NCI-H1092 treated with DMSO at 0.1 percent for 48 hours (cell line): Measurements from ENCODE around the gene WSCD1.
A peak's percentile ranks its signal among the peaks of the same experiment; 100 is the strongest.

Experiments
- DNase-seq: peaks from one replicate; lab custom pipeline; 2025; lab: John Stamatoyannopoulos, UW

The WSCD1 gene

DNA sequence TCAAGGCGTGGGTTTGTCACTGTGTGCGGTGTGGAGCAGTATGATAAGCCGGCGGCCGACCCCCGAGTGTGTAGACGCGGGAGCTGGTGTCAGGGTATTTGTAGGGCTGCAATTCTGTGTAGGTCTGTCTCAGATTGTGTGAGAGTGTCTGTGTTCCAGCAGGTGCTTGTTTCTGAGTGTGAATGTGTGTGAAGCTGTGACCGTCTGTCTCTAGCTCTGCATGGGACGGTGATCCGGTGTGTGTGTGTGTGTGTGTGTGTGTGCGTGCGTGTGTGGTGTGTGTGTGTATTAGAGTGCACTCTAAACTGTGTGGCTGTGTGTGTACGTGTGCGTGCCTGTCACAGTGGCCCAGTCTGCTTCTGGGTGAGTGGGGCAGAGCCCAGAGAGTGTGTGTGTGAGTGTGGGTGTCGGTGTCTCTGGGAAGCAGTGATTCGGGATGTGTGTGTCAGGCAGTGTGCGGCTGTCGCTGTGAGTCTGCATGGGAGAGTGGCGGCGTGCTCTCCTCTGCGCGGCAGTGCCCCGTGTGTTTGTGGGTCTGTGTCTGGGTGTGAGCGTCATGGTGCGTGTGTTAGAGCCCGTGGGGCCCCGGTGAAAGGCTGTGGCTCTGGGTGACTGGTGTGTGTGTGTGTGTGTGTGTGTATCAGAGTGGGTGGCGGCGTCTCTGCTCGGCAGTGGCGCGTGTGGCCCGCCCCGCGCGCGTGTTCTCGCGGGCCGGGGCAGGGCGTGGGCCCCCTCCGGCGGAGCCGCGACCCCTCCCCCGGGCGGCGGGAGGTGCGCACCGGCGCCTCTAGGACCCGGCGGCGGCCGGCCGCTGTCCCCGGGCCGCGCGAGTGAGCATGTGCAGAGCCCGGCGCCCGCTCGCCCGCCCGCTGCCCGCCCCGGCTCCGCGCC is at the start of gene WSCD1:
Gene WSCD1, plus strand, starts transcription at position 841 of the 891 bp plus-strand sequence. CDS start 10,280 bp downstream, outside the sequence.
- peak; percentile 14 for DNase-seq

DNA sequence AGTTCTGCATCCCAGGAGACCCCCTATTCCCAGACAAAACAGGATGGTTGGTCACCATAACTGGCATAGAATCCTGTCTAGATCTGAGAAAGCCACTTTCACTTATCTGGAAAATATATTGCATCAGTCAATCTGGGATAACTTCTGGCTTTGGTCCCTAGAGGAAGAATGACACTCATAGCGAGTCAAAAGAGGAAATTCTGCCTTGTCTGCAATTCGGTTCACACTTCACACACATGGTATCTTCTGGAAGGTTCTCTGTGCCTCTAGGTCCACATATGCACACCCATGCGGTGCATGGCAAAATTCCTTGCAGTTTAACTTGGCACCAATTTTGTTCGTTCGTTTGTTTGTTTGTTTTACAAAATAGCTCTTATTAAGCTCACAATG is 49.2 kb upstream of the WSCD1 start:
- DNase-seq = no peak

DNA sequence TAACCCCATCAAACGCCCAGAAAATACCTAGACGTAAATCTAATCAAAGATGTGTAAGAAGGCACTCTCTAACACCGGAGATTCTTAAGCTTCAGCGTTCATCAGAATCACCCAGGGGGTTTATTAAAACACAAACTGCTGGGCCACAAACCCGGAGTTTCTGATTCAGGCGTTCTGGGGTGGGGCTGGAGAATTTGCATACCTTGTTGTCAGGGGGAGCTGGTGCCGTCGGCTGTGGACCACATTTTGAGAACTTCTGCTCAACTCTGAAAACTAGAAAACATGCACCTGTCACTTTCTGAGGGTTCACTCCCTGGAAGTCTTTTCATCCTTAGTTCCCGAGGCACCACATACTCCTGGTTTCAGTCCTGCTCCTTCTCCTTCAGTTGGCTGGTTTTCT is 48.6 kb upstream of the WSCD1 start:
- no peak for DNase-seq

DNA sequence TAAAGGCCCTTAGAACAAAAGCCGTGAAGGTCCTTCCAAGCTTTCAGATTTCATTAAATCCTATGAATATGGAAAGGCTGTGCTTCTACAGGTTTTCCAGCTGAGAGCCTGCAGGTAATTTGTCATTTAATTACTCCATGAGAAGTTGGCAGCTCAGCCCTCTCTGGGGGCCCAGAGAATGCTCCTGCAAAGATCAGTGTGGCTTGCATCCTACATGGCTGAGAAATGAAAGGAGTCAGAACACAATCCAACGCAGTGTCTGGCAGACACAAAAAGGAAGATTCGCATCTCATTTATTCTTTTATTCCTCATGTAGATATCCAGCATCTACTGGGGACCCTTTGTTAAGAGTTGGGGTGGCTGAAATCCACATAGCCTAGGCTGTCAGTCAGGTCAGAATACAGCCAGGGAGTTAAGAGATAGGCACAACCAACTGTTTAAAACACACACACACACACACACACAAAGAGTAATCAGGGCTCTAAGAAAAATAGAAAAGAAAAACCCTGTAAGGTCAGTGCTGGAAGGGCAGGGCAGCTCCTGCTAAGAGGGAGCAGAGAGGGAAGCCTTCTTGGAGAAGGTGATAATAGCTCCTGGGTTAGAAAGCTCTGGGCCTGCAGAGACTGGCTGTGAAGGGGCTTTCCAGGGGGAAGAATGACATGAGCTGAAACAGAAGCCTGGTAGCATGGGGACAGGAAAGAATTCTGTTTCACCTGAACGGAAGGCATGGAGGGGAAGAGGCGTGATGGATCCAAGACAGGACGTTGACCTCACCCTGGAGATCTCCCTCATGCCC is 46.9 kb upstream of the WSCD1 start:
- DNase-seq = no peak

DNA sequence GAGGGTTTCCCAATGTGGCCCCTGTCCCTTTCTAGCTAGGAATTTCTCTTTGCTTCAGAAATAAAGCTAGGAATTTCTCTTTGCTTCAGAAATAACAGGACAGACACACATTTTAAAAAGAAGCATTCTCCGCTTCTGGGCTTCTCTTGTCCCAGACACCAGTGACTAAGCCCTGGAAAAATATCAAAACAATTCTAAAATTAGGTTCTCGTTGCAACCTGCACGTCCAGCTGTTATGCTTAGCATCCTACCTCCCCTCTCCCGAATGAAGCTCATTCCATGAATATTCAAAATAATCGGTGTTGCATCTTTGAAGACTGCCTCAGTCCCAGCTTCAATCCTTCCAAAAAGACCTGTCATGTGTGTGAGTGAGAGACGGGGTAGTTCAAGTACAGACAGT is 45.6 kb upstream of the WSCD1 start:
- DNase-seq = no peak

DNA sequence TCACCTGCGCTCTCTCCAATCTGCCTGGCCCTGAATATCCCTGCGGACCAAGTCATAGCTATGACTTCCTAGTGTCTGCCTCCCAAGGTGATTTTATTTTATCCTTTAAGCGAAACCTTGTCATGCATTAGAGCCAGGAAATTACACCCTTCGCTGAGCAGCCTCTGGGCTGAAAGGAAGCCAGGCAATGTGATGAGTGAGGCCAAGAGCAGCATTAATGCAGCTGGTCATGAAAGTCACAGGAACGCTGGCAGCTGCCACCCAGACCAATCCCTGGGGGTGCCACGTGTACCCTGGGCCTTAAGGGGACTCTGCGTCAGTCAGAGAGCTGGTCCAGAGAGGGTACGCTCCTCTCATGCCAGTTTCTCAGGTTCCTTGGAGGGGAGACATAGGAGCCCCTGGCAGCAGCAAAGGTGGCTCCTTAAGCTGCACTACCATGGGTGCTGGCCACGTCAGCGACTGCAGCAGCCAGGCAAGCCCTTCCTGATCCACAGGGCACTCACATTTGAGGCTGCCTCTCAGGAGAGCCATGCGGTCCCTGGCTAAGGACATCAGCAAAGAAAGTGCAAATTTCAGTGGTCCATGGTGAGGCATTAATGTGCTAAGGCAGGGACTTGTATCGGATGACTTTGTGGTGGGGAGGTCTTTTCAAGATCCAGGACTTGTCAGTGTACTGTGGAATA is 42.7 kb upstream of the WSCD1 start:
- DNase-seq = no peak

DNA sequence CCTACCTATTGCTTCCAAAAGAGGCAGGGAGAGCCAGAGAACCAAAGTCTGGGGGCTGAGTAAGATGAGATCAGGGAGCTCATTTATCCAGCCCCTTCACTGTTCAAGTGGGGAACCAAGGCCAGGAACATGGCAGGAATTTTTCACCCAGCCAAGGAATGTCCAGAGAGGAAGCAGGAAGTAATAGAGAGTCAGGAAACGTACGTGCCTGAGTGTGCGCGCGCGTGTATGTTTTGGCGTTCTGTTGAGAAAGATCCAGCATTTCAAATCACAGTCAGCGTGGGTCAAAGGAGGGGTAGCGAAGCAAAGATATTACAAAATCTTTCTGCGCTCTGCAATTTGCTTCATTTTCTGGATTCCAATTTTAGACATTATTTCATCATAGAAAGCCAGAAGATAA is 41.9 kb upstream of the WSCD1 start:
- DNase-seq = no peak

DNA sequence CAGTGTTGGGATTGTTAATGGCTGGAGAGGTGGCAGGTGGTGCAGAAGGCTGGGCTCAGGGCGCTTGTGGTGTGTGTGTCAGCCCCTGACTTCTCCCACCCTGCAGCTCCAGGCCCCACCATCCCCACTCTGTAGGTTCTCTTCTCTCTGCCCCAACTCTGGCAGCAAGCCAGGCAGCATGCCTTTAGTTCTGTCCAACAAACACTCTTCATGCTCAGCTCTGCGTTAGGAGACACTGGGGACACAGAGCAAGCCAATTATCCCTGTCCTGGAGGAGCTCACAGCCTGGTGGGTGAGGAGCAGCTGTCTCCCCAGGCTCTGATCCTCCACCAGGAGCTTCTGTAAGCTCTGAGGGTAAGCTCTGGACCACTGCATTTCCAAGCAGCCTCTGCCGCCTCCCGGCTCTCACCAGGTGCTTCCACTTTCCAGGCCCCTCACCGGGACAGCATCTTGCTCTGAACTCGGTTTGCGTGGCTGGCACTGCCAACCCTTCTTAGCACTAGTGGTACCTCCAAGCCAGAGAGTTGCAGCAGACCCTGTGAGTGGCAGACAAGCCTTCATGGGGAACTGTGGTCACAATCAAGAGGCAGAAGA is 34.3 kb upstream of the WSCD1 start:
- no peak for DNase-seq

DNA sequence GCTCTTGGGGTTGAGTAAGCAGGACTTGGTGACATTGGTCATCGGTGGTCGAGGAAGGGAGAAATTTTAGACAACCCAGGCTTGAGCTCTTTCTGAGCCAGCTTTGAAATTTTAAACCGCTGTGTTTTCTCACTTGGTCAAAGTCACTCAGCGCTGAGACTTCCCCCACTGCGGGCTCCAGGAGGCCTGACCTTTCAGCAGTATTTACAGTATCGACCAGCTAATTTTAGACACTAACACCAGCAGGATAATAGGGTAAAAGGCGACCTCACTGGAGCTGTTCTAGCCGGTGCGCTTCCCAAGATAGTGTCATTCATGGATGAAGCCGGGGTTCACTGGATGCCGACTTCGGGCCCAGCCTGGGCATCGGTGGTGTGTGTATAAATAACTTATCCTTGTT is 29.7 kb upstream of the WSCD1 start:
- DNase-seq = no peak

DNA sequence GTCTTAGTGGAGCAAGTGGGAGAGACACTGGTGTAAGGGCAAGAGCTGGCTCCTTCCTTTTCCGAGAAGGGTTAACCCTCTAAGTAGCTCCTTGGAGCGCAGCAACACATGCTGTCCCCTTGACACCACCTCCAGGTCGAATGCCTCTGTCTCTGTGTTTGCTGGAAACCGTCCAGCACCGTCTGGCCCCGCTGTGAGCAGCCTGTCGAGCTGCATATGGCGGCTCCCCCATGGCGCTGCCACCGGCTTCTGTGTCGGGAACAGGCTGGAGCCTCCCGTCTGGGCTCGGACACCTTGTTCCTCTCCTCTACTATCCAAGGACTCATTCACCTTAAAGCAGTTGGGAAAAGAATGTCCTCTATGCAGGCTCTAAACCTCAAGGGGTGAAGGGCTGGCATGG is 28.9 kb upstream of the WSCD1 start:
- DNase-seq = no peak

DNA sequence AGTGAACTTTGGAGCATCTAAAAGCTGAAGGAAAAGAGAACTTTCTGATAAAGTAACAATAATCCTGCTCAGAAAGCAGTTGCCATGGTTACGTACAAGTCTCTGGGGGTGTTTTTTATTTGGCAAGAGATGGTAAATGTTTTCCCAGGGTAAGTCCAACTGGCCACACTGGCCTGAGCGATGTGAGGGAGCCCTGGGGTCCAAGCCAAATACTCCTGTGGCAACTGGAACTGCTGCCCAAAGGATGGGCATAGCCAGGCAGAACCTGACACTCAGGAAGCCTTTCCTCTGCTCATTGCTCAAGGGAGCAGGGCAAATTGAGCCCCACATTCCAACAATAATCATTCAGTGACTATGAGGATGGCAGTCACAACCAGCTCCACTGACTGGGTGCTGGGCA is 26.8 kb upstream of the WSCD1 start:
- DNase-seq = no peak

DNA sequence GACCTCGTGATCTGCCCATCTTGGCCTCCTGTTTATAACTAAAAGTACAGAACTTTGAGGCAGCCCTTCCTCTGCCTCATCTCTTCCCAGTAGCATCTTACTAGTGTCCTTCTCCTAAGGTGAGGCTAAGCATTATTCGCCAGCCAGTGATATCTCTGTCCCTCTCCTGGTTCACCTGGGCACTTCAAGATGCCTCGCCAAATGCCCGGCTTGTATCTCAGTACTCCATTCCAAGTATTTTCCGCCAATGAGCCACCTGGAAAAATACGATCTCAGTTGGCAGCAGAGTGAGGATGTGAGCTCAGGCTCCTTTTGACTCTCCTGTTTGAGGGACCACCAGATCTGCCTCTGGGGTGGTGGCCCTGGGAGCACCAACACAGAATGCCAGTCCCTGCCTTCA is 25.9 kb upstream of the WSCD1 start:
- no peak for DNase-seq

DNA sequence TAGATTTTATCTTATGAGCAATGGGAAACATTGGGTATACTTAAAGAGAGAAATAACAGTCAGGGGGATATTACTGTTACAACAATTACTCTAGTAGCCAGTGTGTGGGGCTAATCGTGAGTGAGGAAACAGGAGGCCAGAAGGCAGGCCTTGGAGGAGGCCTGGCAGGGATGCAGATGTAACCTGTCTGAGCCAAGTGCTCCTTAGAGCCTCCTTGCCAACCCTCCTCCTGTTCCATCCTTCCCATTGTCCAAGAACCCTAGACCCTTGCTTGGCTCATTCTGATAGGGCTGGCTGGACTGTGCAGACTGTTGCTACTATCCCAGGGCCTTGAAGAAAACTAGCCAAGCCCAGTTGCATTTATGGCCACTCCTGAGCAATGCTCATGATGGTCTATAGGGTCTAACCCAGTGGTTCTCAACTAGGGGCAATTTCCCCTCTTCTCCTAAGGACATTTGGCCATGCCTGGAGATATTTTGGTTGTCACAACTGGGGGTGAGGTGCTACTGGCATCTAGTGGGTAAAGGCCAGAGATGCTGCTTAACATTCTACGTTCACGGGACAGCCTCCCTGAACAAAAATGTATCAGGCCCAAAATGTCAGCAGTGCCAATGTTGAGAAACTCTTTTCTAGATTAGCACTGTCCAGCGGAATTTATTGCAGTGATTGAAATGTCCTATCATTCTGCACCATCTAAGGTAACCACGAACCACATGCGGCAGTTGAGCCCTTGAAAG is 24.4 kb upstream of the WSCD1 start:
- DNase-seq = no peak

DNA sequence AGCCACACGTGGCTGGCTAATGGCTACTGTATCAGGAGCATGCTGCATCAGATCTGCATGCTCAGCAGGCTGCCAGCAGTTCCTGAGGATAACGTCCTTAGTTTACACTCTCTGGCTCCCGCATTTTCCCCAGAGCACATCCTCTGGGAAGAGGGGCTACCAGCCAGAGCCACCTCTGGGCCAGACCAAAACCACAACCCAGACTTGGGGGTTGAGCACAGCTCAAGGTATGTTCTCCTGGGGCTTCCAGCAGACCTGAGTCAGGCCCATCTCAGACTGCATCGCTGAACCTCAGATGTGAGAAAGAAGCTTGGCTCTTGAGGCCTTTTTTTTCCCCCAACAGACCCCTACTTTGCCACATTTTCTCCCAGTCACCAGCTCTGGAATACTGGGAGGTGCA is 23.7 kb upstream of the WSCD1 start:
- no peak for DNase-seq

DNA sequence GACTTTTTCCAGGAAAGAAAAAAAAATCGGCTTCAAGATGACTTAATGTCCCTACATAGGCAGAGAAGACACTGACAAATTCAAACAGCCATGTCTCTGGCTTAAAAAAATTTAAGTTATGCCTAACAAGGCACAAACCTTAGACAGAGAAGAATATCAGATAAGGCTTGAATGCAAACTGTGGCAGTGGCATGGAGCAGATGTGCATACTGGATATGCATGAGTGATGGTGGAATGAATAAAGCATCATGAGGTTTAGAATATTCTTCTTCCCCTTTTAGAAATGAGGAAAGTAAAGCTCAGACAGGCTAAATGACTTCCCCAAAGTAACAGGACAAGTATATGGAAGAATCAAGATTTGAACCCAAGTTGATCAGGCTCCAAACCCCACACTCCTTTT is 23.2 kb upstream of the WSCD1 start:
- no peak for DNase-seq

DNA sequence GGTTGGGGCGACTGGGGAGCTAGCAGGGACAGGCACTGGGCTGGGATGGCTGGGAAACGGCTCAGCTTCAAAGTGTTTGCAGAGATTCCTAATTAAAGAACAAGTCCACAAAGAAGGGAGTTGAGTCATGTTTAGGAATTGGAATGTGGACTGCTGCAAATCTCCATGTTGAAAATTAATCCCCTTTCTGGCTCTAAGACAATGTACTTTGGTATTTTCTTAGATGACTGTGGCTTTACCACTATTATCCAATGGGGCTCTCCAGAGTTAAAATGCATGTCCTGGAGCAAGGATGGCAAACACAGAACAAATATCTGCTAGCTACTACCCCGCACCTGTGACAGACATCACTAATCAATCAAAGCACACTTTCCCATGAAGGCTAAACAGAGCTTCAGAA is 22.2 kb upstream of the WSCD1 start:
- no peak for DNase-seq

DNA sequence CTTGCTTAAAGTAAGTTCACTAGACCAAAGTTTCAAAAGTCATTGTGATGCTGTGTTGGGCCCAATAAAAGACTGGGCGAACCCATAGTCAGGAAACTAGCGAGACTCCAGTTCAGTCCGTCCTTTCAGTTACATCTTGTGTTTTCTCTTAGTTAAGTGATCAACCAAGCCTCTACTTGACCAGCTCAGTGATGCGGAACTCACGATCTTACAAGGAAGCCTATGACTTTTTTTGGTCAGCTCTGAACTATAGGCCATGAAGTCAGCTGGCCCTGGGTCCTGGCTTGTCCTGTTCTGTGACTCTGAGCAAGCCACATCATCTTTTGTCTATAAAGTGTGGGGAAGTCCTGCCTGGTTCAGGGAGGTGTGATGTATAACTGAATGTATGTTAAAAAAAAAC is 21.7 kb upstream of the WSCD1 start:
- DNase-seq = no peak

DNA sequence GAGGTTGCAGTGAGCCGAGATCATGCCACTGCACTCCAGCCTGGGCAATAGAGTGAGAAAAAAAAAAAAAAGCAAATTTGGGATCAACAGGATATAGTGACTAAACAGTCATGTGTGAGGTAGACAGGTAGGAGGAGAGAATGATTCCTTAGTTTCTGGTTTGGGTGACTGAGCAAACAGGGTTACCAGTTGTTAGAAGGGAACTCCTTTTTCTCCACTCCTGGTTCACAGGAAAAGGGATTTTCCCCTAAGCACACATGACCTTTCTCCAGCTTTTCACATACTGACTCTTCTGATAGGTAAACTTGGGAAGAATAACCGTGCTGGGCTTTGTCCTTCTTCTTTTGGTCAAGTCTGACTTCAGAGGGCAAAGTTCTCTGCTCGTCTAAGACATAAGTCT is 17.3 kb upstream of the WSCD1 start:
- no peak for DNase-seq

DNA sequence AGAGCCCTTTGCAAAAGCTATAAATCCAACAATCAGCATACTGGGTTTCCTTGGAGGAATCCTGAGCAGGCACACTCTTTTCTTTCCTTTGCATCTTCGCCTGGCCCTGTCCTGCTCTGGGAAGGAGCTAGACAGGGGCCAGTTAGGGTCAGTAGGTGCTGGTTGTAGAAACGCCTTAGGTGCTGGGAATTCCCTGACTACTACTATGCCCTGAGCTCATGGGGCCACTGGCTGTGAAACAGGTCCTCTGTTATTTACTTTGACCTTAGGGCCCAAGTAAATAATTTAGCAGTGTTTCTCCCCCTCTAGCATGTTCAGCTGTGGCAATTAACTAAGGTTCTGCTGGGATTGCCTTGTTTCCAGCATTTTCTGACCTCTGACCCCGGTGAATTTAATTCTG is 15.8 kb upstream of the WSCD1 start:
- no peak for DNase-seq

DNA sequence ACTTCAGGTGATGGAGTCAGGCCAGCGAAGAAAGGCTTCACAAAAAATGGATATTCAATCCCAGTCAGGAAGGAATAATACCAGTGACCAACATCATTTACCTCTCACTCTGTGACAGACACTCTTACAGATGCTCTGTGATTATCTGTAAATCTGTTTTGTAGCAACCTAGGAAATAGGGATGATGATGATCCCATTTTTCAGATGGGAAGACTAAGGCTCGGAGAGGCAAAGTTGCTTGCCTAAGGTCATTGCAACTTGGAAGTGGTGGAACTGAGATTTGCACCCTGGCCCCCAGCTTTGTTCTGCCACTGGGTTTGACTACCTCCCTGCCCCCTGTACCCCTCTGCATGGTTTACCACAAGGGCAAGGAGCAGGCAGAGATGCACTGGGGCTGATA is 14.1 kb upstream of the WSCD1 start:
- no peak for DNase-seq

DNA sequence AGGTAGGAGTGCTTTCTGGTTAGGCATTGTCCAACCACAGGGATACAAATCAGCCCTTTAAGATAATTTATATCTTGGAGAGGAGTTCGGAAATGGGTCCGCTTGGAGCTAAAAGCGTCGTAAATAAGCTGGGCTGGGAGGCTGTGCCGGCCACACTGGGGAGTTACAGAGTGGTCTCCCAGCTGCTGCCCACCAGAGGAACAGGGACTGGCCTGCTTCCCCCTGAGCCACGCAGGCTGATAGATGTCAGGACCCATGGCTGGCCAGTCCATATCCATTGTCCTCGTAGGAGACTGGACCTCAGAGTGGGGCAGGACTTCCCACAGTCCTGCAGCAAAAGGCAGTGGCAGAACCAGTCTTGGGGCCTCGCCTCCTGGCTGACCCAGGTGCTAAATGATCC is 12.6 kb upstream of the WSCD1 start:
- DNase-seq = no peak

DNA sequence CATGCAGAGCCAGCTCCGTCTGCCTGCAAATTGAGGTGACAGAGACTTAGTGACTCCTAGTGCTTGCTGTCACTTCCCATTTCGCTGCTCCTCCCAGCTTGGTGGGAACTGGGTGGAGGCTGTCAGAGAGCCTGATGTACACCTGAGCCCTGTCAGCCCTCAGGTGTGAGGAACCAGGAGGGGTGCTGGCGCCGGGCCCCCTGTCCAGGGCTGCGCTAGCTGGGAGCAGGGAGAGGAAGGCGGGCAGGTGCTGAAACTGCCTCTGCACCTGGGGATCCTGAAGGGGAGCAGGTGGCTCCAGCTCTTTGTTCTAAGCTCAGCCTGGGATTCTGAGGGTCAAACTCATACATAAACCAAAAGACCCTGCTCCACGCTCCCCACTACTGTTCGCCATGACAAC is 10.8 kb upstream of the WSCD1 start:
- DNase-seq = no peak
